K562 (cell line): ENCODE data around the gene CTDNEP1. TPM values are rescaled to one million over a fixed set of nuclear protein-coding genes. Genes with fewer than 3 reads are reported as not detected.

ENCODE experiments used
- ATAC-seq: fragments of 200-7000 bp; cut with Tn5 transposase; 3 replicates; pipeline ENCODE4 v1.9.1; 2020; ENCODE audit warnings: moderate library complexity
- BruUV-seq: library from RNA; stranded (reverse); fragments of 400-500 nt; replicated peaks from 2 replicates; lab custom pipeline; 2021; lab: Mats Ljungman, UMichigan
- CTCF ChIA-PET: fragments of 300-600 bp; formaldehyde crosslinking; extraction: SDS; loops from one replicate; lab custom pipeline; 2021; ENCODE audit warnings: low intra/inter-chr PET ratio; lab: Yijun Ruan, JAX
- POLR2A ChIA-PET: fragments of 300-600, 350-650 bp; sonication (Branson Sonifier 250); formaldehyde crosslinking; extraction: SDS; loops from one replicate; lab custom pipeline; 2021; ENCODE audit warnings: antibody characterized with exemption, inconsistent platforms; lab: Yijun Ruan, JAX
- DNase-seq, 4 experiments: peaks; one replicate each; pipeline versions ENCODE4 v3.0.0 to v3.0.0-alpha.2; 2011 to 2018; ENCODE audit warnings: low spot score in 3 of 4, mixed read lengths in 3 of 4; ENCODE audit errors: extremely low read depth in 1 of 4
- FAIRE-seq: peaks from 2 replicates; lab custom pipeline; 2011; peaks lifted over from hg19 to GRCh38; lab: Jason Lieb, UNC
- H2AFZ ChIP-seq: 2 replicates; pipeline ENCODE4 v1.6.0; 2011; ENCODE audit warnings: low read depth, low read length, control low read depth, inconsistent platforms
- H3K27ac ChIP-seq: fragments of 200-600 bp; 3 replicates; pipeline ENCODE4 v1.8.0; 2011; ENCODE audit warnings: low read depth, mild to moderate bottlenecking, control low read depth, inconsistent platforms, low read length, moderate library complexity, mixed read lengths; ENCODE audit errors: extremely low read depth
- H3K27me3 ChIP-seq, 2 experiments: fragments of 300-600 bp in 1 of 2; 2 replicates in 1 of 2; 3 replicates in 1 of 2; pipeline versions ENCODE4 v1.6.0 to v1.8.0; 2011; ENCODE audit warnings: inconsistent platforms in 2 of 2, low read length in 2 of 2, mild to moderate bottlenecking in 1 of 2, mixed read lengths in 1 of 2, moderate library complexity in 1 of 2; ENCODE audit not compliant: control insufficient read depth in 2 of 2, insufficient read depth in 2 of 2
- H3K36me3 ChIP-seq: fragments of 300-600 bp; 3 replicates; pipeline ENCODE4 v1.8.0; 2011; ENCODE audit warnings: mild to moderate bottlenecking, low read length, inconsistent platforms; ENCODE audit not compliant: control insufficient read depth, insufficient read depth
- H3K4me1 ChIP-seq, 2 experiments: fragments of 200-600 bp in 1 of 2; replicated peaks in 1 of 2; 2 replicates in 1 of 2; 3 replicates in 1 of 2; pipeline versions ENCODE4 v1.5.1 to v1.8.0; 2011; ENCODE audit warnings: inconsistent platforms in 2 of 2, low read length in 2 of 2, mild to moderate bottlenecking in 1 of 2, mixed read lengths in 1 of 2, moderate library complexity in 1 of 2; ENCODE audit not compliant: control insufficient read depth in 2 of 2, insufficient read depth in 2 of 2
- H3K4me2 ChIP-seq: 2 replicates; pipeline ENCODE4 v1.6.1; 2011; ENCODE audit warnings: low read length, control low read depth, inconsistent platforms, mixed read lengths; ENCODE audit not compliant: insufficient read depth
- H3K4me3 ChIP-seq: fragments of 200-600 bp; sonication (generic), shearing (Covaris generic); 2 replicates; pipeline ENCODE4 v1.5.1; 2016; ENCODE audit warnings: control low read depth, inconsistent platforms
- H3K79me2 ChIP-seq: fragments of 200-600 bp; 3 replicates; pipeline ENCODE4 v1.8.0; 2011; ENCODE audit warnings: low read length, inconsistent platforms; ENCODE audit not compliant: control insufficient read depth, insufficient read depth
- H3K9ac ChIP-seq, 2 experiments: 2 replicates each; pipeline versions ENCODE4 v1.6.0 to v1.6.1; 2011; ENCODE audit warnings: low read depth in 2 of 2, low read length in 2 of 2, control low read depth in 1 of 2, inconsistent platforms in 1 of 2, mild to moderate bottlenecking in 1 of 2, mixed read lengths in 1 of 2; ENCODE audit not compliant: insufficient read depth in 1 of 2
- H3K9me1 ChIP-seq: one replicate; pipeline ENCODE4 v1.6.0; 2011; ENCODE audit warnings: inconsistent platforms, mild to moderate bottlenecking, low read length, moderate library complexity; ENCODE audit not compliant: control insufficient read depth, insufficient read depth
- H3K9me3 ChIP-seq: replicated peaks from 2 replicates; pipeline ENCODE4 v1.5.1; 2011; ENCODE audit warnings: low read depth, low read length, inconsistent platforms; ENCODE audit not compliant: control insufficient read depth, insufficient read depth
- H4K20me1 ChIP-seq: replicated peaks from 2 replicates; pipeline ENCODE4 v1.6.1; 2011; ENCODE audit warnings: low read length, inconsistent platforms, mixed read lengths; ENCODE audit not compliant: control insufficient read depth, insufficient read depth
- EWSR1 ChIP-seq: fragments of 450-650 bp; IDR thresholded peaks from 2 replicates; pipeline ENCODE4 v1.6.1; 2018; ENCODE audit warnings: borderline replicate concordance, mild to moderate bottlenecking, low read depth, moderate library complexity; ENCODE audit not compliant: partially characterized antibody
- FIP1L1 ChIP-seq: fragments of 200-400 bp; formaldehyde crosslinking; IDR thresholded peaks from 2 replicates; pipeline ENCODE4 v1.6.1; 2018; ENCODE audit warnings: mild to moderate bottlenecking, low read depth, low read length; ENCODE audit not compliant: poor library complexity, severe bottlenecking
- SIN3B ChIP-seq: fragments of 450-650 bp; IDR thresholded peaks from 2 replicates; pipeline ENCODE4 v1.6.1; 2017; ENCODE audit warnings: low read depth, mild to moderate bottlenecking, moderate library complexity
- SMAD4 ChIP-seq: fragments of 250-450 bp; sonication (Bioruptor Pico); conservative IDR thresholded peaks from 2 replicates; pipeline ENCODE4 v1.8.0; 2021; ENCODE audit warnings: inconsistent platforms, mild to moderate bottlenecking, moderate library complexity
- ZNF282 ChIP-seq: sonication (generic); formaldehyde crosslinking; IDR thresholded peaks from 2 replicates; pipeline ENCODE4 v1.8.1; 2023; ENCODE audit warnings: missing genetic modification reagents
- ZNF445 ChIP-seq: fragments of 250-450 bp; sonication (Bioruptor Pico); IDR thresholded peaks from 2 replicates; pipeline ENCODE4 v1.4.0; 2020; ENCODE audit warnings: low read depth, mild to moderate bottlenecking, moderate library complexity
- ZNF780A ChIP-seq: fragments of 250-450 bp; sonication (Bioruptor Pico); IDR thresholded peaks from 2 replicates; pipeline ENCODE4 v1.5.0; 2021; ENCODE audit warnings: mild to moderate bottlenecking
- WGBS: fragments of 100-300 bp; shearing (Covaris generic); methylation state at CpG from one replicate; pipeline ENCODE4 v1.1.6; 2016; ENCODE audit warnings: low coverage, mixed read lengths; ENCODE audit not compliant: insufficient coverage; ENCODE audit errors: missing lambda C conversion rate; 5-methylcytosine and 5-hydroxymethylcytosine counted together
- in situ Hi-C: fragments of 300-500 bp; cut with MboI; formaldehyde crosslinking; loops from 4 replicates; pipeline ENCODE4 v1.15.0; 2018; ENCODE audit warnings: inconsistent platforms, mixed read lengths
- intact Hi-C: fragments of 100-400 bp; cut with micrococcal nuclease; formaldehyde crosslinking; loops from 2 replicates; pipeline ENCODE4 v1.14.2; 2022
- polyA plus RNA-seq, 8 experiments: library from polyadenylated mRNA; depleted of rRNA in 4 of 8; stranded (reverse) in 5 of 8; unstranded in 3 of 8; fragments of >200 nt; fragmentation: Nextera tagmentation in 2 of 8; fragmentation: Illumina TruSeq in 1 of 8; extraction: Ambion mirVana in 2 of 8; extraction: Trizol in 1 of 8; gene quantifications; 2 replicates each; pipeline versions ENCODE4 v1.2.1 to v1.2.3, GENCODE V29; 2011 to 2014; ENCODE audit warnings: inconsistent platforms in 1 of 8, missing spikeins in 1 of 8
- total RNA-seq, 7 experiments: library from RNA; depleted of rRNA in 6 of 7; stranded (reverse); fragments of >200 nt in 6 of 7; fragmentation: Illumina TruSeq in 2 of 7; extraction: Trizol in 2 of 7; gene quantifications; 2 replicates each; pipeline versions ENCODE4 v1.2.1 to v1.2.3, GENCODE V29; 2011 to 2021; ENCODE audit warnings: low replicate concordance in 1 of 7
- TF ChIP-seq, protein P1 (sequence below): fragments of 150-350 bp; conservative IDR thresholded peaks from 2 replicates; pipeline ENCODE4 v1.6.1; 2014; ENCODE audit warnings: low read length
- TF ChIP-seq, protein P2 (sequence below): fragments of 450-650 bp; IDR thresholded peaks from 2 replicates; pipeline ENCODE4 v1.6.1; 2018; ENCODE audit not compliant: partially characterized antibody
- TF ChIP-seq, protein P3 (sequence below): sonication (generic); formaldehyde crosslinking; IDR thresholded peaks from 2 replicates; pipeline ENCODE4 v1.5.0; 2020; ENCODE audit warnings: missing genetic modification reagents

CTDNEP1 gene
- total and polyA plus RNA-seq, 9 of the 15 experiments (the other 6 are each of a cell fraction or from before 2014, with no cell fraction given) = 10.7 to 150 (median 28.5) TPM

DNA sequence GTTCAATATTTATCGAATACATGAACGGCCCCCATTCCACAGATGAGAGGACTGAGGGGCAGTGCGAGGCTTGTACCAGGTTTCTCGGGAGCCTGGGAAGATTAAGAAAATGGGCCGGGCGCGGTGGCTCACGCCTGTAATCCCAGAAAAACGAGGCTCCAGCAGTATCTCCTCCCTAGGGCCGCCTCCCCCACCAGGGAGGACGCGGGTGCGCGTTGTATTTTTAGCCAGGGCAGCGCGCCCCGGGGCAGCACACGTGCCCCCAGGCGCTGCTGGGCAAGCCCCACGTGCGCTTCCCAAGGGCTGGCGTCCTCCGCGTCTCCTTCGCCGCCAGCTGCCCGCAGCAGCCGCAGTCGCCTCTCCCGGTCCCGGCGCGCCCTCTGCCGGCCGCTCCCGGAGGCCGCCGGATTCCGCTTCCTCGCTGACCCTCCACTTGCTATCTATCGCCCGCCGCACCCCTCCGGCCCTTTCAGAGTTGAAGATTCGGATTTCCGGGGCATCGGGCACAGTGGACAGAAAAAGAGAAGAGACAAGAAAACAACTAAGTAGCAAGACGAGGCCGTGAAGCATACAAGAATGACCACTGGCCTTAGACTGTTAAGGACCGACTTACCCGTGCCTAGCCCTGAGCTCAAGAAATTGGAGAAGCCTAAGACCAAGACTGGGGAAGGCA, 44.8 kb upstream of the CTDNEP1 start:
- 18% methylated on average over 25 of the region's 51 CpGs for WGBS
- FAIRE-seq (no peak), DNase-seq (peak; percentile 74 to 83 (median 76)), ATAC-seq (peak; percentile 90)
- Histone ChIP-seq H3K9me3 (no peaks in the 10 kb centered on the region), H3K4me3 (no peak overlapping the region), H3K79me2 (no peaks in the 10 kb centered on the region), H3K9ac (peak overlapping the region; percentile 4 to 82; a peak in 3 of 4 replicates), H3K36me3 (no peaks in the 10 kb centered on the region), H3K27me3 (no peaks in the 10 kb centered on the region), H3K9me1 (no peaks in the 10 kb centered on the region), H4K20me1 (no peaks in the 10 kb centered on the region), H3K4me2 (peak overlapping the region; percentile 48), H3K4me1 (peaks cover 17 to 42% of the 10 kb centered on the region in 2 experiments), H3K27ac (no peak overlapping the region), H2AFZ (peak overlapping the region; percentile 83)
- POLR2A ChIA-PET = interaction anchor here (0.7 to 1.6 kb wide), 7 partner anchors 9 to 247 kb away, joined by 3 to 13 read pairs (median 4); partner anchors contain the start of gene PHF23
- CTCF ChIA-PET = interaction anchor here (0.7 to 2.5 kb wide), 2 partner anchors 16 to 98 kb away, joined by 3 to 19 read pairs; partner anchors contain the start of genes PLSCR3 and SLC2A4
- in situ Hi-C loops = no loop called here
- intact Hi-C loops = loop anchor here (1.0 to 5.0 kb wide), 2 partner anchors 16 to 244 kb away; no protein-coding TSS in a partner anchor
- no TSS peak for BruUV-seq
- TF ChIP-seq ZNF445 (CRISPR knock-in tag) = no peak
- TF ChIP-seq SMAD4 = peak; percentile 42; the same call in 1 of the 2 replicates
- TF ChIP-seq, protein P1, sequence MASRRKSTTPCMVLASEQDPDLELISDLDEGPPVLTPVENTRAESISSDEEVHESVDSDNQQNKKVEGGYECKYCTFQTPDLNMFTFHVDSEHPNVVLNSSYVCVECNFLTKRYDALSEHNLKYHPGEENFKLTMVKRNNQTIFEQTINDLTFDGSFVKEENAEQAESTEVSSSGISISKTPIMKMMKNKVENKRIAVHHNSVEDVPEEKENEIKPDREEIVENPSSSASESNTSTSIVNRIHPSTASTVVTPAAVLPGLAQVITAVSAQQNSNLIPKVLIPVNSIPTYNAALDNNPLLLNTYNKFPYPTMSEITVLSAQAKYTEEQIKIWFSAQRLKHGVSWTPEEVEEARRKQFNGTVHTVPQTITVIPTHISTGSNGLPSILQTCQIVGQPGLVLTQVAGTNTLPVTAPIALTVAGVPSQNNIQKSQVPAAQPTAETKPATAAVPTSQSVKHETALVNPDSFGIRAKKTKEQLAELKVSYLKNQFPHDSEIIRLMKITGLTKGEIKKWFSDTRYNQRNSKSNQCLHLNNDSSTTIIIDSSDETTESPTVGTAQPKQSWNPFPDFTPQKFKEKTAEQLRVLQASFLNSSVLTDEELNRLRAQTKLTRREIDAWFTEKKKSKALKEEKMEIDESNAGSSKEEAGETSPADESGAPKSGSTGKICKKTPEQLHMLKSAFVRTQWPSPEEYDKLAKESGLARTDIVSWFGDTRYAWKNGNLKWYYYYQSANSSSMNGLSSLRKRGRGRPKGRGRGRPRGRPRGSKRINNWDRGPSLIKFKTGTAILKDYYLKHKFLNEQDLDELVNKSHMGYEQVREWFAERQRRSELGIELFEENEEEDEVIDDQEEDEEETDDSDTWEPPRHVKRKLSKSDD = no peak
- TF ChIP-seq ZNF282 (CRISPR knock-in tag) = no peak
- TF ChIP-seq EWSR1 = no peak
- TF ChIP-seq FIP1L1 = peak; percentile 30
- TF ChIP-seq, protein P2, sequence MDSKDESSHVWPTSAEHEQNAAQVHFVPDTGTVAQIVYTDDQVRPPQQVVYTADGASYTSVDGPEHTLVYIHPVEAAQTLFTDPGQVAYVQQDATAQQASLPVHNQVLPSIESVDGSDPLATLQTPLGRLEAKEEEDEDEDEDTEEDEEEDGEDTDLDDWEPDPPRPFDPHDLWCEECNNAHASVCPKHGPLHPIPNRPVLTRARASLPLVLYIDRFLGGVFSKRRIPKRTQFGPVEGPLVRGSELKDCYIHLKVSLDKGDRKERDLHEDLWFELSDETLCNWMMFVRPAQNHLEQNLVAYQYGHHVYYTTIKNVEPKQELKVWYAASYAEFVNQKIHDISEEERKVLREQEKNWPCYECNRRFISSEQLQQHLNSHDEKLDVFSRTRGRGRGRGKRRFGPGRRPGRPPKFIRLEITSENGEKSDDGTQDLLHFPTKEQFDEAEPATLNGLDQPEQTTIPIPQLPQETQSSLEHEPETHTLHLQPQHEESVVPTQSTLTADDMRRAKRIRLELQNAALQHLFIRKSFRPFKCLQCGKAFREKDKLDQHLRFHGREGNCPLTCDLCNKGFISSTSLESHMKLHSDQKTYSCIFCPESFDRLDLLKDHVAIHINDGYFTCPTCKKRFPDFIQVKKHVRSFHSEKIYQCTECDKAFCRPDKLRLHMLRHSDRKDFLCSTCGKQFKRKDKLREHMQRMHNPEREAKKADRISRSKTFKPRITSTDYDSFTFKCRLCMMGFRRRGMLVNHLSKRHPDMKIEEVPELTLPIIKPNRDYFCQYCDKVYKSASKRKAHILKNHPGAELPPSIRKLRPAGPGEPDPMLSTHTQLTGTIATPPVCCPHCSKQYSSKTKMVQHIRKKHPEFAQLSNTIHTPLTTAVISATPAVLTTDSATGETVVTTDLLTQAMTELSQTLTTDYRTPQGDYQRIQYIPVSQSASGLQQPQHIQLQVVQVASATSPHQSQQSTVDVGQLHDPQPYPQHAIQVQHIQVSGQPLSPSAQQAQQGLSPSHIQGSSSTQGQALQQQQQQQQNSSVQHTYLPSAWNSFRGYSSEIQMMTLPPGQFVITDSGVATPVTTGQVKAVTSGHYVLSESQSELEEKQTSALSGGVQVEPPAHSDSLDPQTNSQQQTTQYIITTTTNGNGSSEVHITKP = peak; percentile 93
- TF ChIP-seq ZNF780A (CRISPR knock-in tag) = no peak
- no peak for TF ChIP-seq SIN3B
- TF ChIP-seq, protein P3, sequence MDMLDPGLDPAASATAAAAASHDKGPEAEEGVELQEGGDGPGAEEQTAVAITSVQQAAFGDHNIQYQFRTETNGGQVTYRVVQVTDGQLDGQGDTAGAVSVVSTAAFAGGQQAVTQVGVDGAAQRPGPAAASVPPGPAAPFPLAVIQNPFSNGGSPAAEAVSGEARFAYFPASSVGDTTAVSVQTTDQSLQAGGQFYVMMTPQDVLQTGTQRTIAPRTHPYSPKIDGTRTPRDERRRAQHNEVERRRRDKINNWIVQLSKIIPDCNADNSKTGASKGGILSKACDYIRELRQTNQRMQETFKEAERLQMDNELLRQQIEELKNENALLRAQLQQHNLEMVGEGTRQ (CRISPR knock-in tag) = peak; percentile 36; the same call in 1 of the 2 replicates
